B cell (primary cell): ENCODE results near the gene AUNIP. TPM values are rescaled to one million over a fixed set of nuclear protein-coding genes. Genes with fewer than 3 reads are reported as not detected.

ENCODE experiments used
- ATAC-seq: fragments of 200-7000 bp; cut with Tn5 transposase; one replicate; pipeline ENCODE4 v1.10.0; 2021; ENCODE audit warnings: low read depth, mild to moderate bottlenecking, moderate number of reproducible peaks, moderate library complexity
- CTCF ChIA-PET: fragments of 350-600 bp; sonication (Branson Sonifier 250); formaldehyde crosslinking; loops from one replicate; lab custom pipeline; 2021; ENCODE audit warnings: antibody characterized with exemption, inconsistent platforms; lab: Charles Lee
- POLR2A ChIA-PET: fragments of 350-600 bp; sonication (Branson Sonifier 250); formaldehyde crosslinking; loops from one replicate; lab custom pipeline; 2021; ENCODE audit warnings: antibody characterized with exemption; lab: Charles Lee
- DNase-seq: peaks from one replicate; pipeline ENCODE4 v3.0.0; 2013
- H2AFZ ChIP-seq: 2 replicates; pipeline ENCODE4 v1.6.1; 2012; ENCODE audit warnings: mild to moderate bottlenecking, low read depth, low read length; ENCODE audit not compliant: insufficient read depth, poor library complexity, severe bottlenecking
- H3K27ac ChIP-seq, 2 donors: 1 replicate in 1 of 2; 2 replicates in 1 of 2; pipeline ENCODE4 v1.5.1; 2012 to 2013; ENCODE audit warnings: low read length in 2 of 2, mild to moderate bottlenecking in 2 of 2, moderate library complexity in 1 of 2
- H3K27me3 ChIP-seq, 4 experiments: fragments of 200-600 bp in 1 of 4; sonication (generic) in 1 of 4; replicated peaks in 1 of 4; 1 replicate in 2 of 4; 2 replicates in 2 of 4; pipeline versions ENCODE4 v1.6.1 to v1.7.0; 2013 to 2016; ENCODE audit warnings: low read length in 3 of 4, mild to moderate bottlenecking in 2 of 4, mixed read lengths in 1 of 4, moderate library complexity in 1 of 4; ENCODE audit not compliant: insufficient read depth in 4 of 4, control insufficient read depth in 3 of 4; ENCODE audit errors: control extremely low read depth in 1 of 4
- H3K36me3 ChIP-seq, 2 experiments: replicated peaks in 1 of 2; 1 replicate in 1 of 2; 2 replicates in 1 of 2; pipeline versions ENCODE4 v1.6.1 to v1.7.1; 2013; ENCODE audit warnings: low read length in 1 of 2; ENCODE audit not compliant: insufficient read depth in 2 of 2, control insufficient read depth in 1 of 2; ENCODE audit errors: control extremely low read depth in 1 of 2, extremely low read depth in 1 of 2
- H3K4me1 ChIP-seq, 2 donors: fragments of 200-600 bp in 1 of 2; sonication (generic) in 1 of 2; 1 replicate in 1 of 2; 2 replicates in 1 of 2; pipeline versions ENCODE4 v1.5.1 to v1.6.1; 2013 to 2017; ENCODE audit warnings: low read length in 2 of 2; ENCODE audit not compliant: control insufficient read depth in 2 of 2, insufficient read depth in 2 of 2
- H3K4me2 ChIP-seq: replicated peaks from 2 replicates; pipeline ENCODE3; 2012; ENCODE audit warnings: mild to moderate bottlenecking, low read depth, low read length; ENCODE audit not compliant: poor library complexity, severe bottlenecking
- H3K4me3 ChIP-seq, 5 experiments: fragments of 200-600 bp in 1 of 5; sonication (generic) in 1 of 5; 1 replicate in 3 of 5; 2 replicates in 2 of 5; pipeline versions ENCODE4 v1.5.1 to v1.7.0; 2011 to 2016; ENCODE audit warnings: low read length in 4 of 5, mild to moderate bottlenecking in 4 of 5, low read depth in 2 of 5, control low read depth in 1 of 5, moderate library complexity in 1 of 5; ENCODE audit not compliant: insufficient read depth in 1 of 5; ENCODE audit errors: control extremely low read depth in 1 of 5, extremely low read depth in 1 of 5
- H3K79me2 ChIP-seq: fragments of 200-600 bp; sonication (generic); one replicate; pipeline ENCODE4 v1.6.0; 2016; ENCODE audit warnings: low read length; ENCODE audit not compliant: control insufficient read depth, insufficient read depth
- H3K9ac ChIP-seq: fragments of 200-600 bp; sonication (generic); 2 replicates; pipeline ENCODE4 v1.6.1; 2017; ENCODE audit warnings: mild to moderate bottlenecking, low read length, moderate library complexity
- H3K9me3 ChIP-seq, 3 donors: one replicate each; pipeline versions ENCODE4 v1.6.1 to v1.7.1; 2013; ENCODE audit warnings: low read length in 2 of 3; ENCODE audit not compliant: control insufficient read depth in 2 of 3, insufficient read depth in 1 of 3; ENCODE audit errors: control extremely low read depth in 1 of 3
- H4K20me1 ChIP-seq: 2 replicates; pipeline ENCODE4 v1.6.0; 2012; ENCODE audit warnings: mild to moderate bottlenecking, low read length; ENCODE audit not compliant: insufficient read depth, control insufficient read depth, poor library complexity, severe bottlenecking
- H3K27ac Mint-ChIP-seq: one replicate; pipeline ENCODE4 v1.8.0; 2021; ENCODE audit warnings: mixed read lengths
- H3K27me3 Mint-ChIP-seq: one replicate; pipeline ENCODE4 v1.8.0; 2021; ENCODE audit warnings: mixed read lengths
- H3K4me1 Mint-ChIP-seq: one replicate; pipeline ENCODE4 v1.8.0; 2021; ENCODE audit warnings: mixed read lengths
- H3K4me3 Mint-ChIP-seq: one replicate; pipeline ENCODE4 v1.8.0; 2021; ENCODE audit warnings: mixed read lengths
- H3K9me3 Mint-ChIP-seq: one replicate; pipeline ENCODE4 v1.8.0; 2022; ENCODE audit warnings: mixed read lengths; ENCODE audit not compliant: insufficient read depth
- CTCF ChIP-seq: fragments of 200-600 bp; IDR thresholded peaks from one replicate; pipeline ENCODE4 v1.8.0; 2022; ENCODE audit warnings: antibody characterized with exemption, mild to moderate bottlenecking
- EZH2 ChIP-seq: IDR thresholded peaks from 2 replicates; pipeline ENCODE4 v1.6.1; 2012; ENCODE audit warnings: borderline replicate concordance, low read depth, mild to moderate bottlenecking, moderate library complexity, low read length; ENCODE audit not compliant: insufficient read depth, poor library complexity, severe bottlenecking
- WGBS: methylation state at CpG from one replicate; pipeline ENCODE4 v1.1.5; 2013; ENCODE audit warnings: missing lambda C conversion rate; ENCODE audit not compliant: insufficient coverage; 5-methylcytosine and 5-hydroxymethylcytosine counted together
- intact Hi-C: fragments of 100-400 bp; cut with micrococcal nuclease; formaldehyde crosslinking; loops from one replicate; pipeline ENCODE4 v1.10.0; 2022
- polyA minus RNA-seq: library from RNA; depleted of rRNA, polyadenylated mRNA; stranded (reverse); fragments of >200 nt; gene quantifications from 2 replicates; pipeline ENCODE4 v1.2.3, GENCODE V29; 2012
- polyA plus RNA-seq: library from polyadenylated mRNA; depleted of rRNA; stranded (reverse); fragments of >200 nt; gene quantifications from 2 replicates; pipeline ENCODE4 v1.2.3, GENCODE V29; 2012
- total RNA-seq, 2 donors: library from RNA; stranded (reverse); fragments of 120-200 nt in 1 of 2; gene quantifications; 1 replicate in 1 of 2; 2 replicates in 1 of 2; pipeline versions ENCODE4 v1.2.3 to v1.2.4, GENCODE V29; 2013 to 2022

The AUNIP gene, protein sequence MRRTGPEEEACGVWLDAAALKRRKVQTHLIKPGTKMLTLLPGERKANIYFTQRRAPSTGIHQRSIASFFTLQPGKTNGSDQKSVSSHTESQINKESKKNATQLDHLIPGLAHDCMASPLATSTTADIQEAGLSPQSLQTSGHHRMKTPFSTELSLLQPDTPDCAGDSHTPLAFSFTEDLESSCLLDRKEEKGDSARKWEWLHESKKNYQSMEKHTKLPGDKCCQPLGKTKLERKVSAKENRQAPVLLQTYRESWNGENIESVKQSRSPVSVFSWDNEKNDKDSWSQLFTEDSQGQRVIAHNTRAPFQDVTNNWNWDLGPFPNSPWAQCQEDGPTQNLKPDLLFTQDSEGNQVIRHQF
- total RNA-seq, result 0.27 TPM in 1 of 2 replicates, not detected in the other
- 0.09 TPM for total RNA-seq (2013)
- polyA plus RNA-seq, result not detected in 2 replicates
- not detected in 2 replicates for polyA minus RNA-seq

DNA sequence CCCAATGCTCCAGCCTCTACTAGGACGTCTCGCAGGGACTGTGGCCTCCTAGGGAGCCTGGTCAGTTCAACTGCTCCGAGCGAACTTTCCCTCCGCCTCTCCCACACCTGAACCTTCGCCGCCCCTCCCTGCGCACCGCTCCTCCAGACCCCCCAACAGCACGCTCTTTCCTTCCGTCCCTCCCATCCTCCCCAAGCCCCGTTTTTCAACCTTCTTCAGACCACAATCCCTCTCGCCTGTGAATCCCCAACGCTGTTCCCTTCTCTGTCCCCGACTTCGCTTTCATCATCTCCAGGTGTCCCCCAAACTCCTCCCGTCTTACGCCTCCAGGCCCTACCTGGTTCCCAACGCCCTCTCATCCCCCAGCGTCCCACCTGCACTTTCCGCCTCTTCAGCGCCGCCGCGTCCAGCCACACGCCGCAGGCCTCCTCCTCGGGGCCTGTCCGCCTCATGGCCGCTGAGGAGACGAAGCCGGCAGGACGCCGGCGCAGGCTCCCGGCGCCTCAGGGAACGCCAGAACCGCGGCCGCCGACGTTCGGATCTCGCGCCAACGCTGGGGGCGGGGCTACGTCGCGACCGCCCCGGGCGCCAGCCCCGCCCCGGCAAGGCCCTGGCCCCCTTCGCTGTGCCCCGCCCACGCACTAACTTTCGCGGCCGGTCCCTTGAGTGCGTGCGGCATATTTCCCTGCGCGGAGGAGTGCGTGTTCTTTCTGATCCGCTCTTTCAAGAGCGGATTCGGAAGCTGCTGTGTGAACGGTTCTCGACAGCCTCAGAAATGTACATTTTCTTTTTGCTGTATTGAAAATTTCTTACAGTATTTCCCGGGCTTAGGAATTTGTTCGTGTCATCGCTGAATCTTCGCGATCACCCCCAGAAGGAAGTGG is at the start of gene AUNIP:
TSS of gene AUNIP (minus strand) at position 552 of the 884 bp plus-strand sequence. CDS start at position 452, 100 bp downstream.
- peak within 1 kb of the TSS; percentile 76 to 86 for H3K27ac ChIP-seq
- POLR2A ChIA-PET, result no interaction called here
- intact Hi-C loops, result loop anchor here (1.0 kb wide), 4 partner anchors 16 to 139 kb away; partner anchors contain the start of genes PAFAH2, PAQR7 and STMN1
- no peaks in the 10 kb centered on the region for H3K36me3 ChIP-seq
- H3K27me3 ChIP-seq, result no peaks in the 10 kb centered on the region
- peak within 1 kb of the TSS; percentile 95 for H3K27ac Mint-ChIP-seq
- H3K4me1 Mint-ChIP-seq, result peaks cover 26% of the 10 kb centered on the region
- TF ChIP-seq CTCF (no peak), EZH2 (no peak)
- peaks cover 22 to 30% of the 10 kb centered on the region in 2 donors for H3K4me1 ChIP-seq
- H3K9me3 ChIP-seq, result peaks cover 0 to 4% (median 0%) of the 10 kb centered on the region in 3 donors
- H3K27me3 Mint-ChIP-seq, result no peaks in the 10 kb centered on the region
- no peaks in the 10 kb centered on the region for H3K79me2 ChIP-seq
- no peaks in the 10 kb centered on the region for H4K20me1 ChIP-seq
- peak within 1 kb of the TSS; percentile 98 for H2AFZ ChIP-seq
- peak within 1 kb of the TSS; percentile 96 for H3K4me3 Mint-ChIP-seq
- no peaks in the 10 kb centered on the region for H3K9me3 Mint-ChIP-seq
- peak within 1 kb of the TSS; percentile 99 for H3K4me2 ChIP-seq
- ATAC-seq, result peak; percentile 99
- peak within 1 kb of the TSS; percentile 88 for H3K9ac ChIP-seq
- under 1% methylated on average over 77 of the region's 77 CpGs for WGBS
- DNase-seq, result peak; percentile 93
- H3K4me3 ChIP-seq, result peak within 1 kb of the TSS; percentile 65 to 91 (median 77)
- CTCF ChIA-PET, result no interaction called here
